MM.1S (cell line): ENCODE measurements around the gene SLC45A3.

Source experiments
- CTCF ChIP-seq: fragments of 300-600 bp; sonication (generic); IDR thresholded peaks from 2 replicates; pipeline ENCODE4 v1.5.1; 2016; ENCODE audit warnings: antibody characterized with exemption, low read length, mixed read lengths
- EZH2 ChIP-seq: fragments of 300-600 bp; sonication (generic); optimal IDR thresholded peaks from 2 replicates; pipeline ENCODE3; 2017; ENCODE audit warnings: low read depth, mild to moderate bottlenecking, antibody characterized with exemption, low read length, mixed read lengths
- EZH2phosphoT487 ChIP-seq: fragments of 300-600 bp; sonication (generic); IDR thresholded peaks from 2 replicates; pipeline ENCODE4 v1.6.1; 2018; ENCODE audit warnings: antibody characterized with exemption, low read length

- TF ChIP-seq CTCF = no peak
- no peak for TF ChIP-seq EZH2
- no peak for TF ChIP-seq EZH2phosphoT487
These were observed 8.1 kb upstream of the SLC45A3 start for GRCh38 chr1:205688171-205689080.
